Measurements from ENCODE around the gene KCTD18.

Gene KCTD18

DNA sequence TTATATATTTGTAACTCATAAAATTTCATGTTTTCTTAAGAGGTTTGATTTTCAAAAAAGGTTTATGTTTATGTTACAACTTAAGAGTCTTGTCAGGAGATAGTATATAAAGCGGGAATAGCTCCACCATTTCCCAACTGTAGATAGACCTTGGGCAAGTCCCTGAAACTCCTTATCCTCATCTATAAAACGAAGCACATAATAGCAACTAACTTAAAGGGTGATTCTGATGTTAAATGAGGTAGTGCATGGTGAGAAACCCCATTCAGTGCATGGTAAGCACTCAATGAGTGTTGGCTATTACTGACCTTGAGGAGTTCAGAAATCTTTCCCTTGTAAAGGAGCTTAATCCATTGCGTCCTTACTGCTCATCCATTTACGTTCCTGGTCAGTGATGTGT, 34.1 kb downstream of the KCTD18 start:
- no peak for TF ChIP-seq POLR2A (IDR thresholded peaks at IDR 0.05; ENCODE audit: low read length)
- no peak for TF ChIP-seq GATA1 (IDR thresholded peaks at IDR 0.05; ENCODE audit: low read depth, low read length)
- DNase-seq = no peak

DNA sequence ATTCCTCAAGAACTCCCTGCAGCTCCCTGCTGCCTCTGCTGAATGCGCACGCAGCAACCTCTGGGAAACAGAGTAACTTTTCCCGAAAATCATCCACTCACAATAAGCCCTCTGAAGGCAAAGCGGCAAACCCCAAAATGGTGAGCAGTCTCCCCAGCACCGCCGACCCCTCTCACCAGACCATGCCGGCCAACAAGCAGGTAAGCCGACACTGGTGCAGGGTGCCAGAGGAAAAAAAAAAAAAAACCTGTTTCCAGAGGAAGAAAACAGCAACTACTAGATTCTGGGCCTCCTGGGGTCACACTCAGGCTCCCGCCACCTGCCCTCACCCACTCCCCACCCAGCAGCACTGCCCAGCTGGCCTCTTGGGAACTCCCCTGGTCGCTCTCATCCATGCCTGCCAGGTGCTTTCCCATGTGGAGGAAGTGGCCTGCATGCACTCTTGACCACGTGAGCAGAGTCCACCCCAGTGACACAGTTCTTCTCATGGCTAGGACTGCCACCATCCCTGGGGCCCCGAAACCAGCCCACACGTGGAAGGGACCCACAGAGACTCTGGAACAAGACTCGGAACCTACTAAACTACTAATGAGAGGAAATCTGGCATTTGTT, 36.9 kb downstream of the KCTD18 start:
- TF ChIP-seq GATA1 (IDR thresholded peaks at IDR 0.05; ENCODE audit: low read depth, low read length) = no peak
- no peak for TF ChIP-seq POLR2A (IDR thresholded peaks at IDR 0.05; ENCODE audit: low read length)
- DNase-seq = no peak

DNA sequence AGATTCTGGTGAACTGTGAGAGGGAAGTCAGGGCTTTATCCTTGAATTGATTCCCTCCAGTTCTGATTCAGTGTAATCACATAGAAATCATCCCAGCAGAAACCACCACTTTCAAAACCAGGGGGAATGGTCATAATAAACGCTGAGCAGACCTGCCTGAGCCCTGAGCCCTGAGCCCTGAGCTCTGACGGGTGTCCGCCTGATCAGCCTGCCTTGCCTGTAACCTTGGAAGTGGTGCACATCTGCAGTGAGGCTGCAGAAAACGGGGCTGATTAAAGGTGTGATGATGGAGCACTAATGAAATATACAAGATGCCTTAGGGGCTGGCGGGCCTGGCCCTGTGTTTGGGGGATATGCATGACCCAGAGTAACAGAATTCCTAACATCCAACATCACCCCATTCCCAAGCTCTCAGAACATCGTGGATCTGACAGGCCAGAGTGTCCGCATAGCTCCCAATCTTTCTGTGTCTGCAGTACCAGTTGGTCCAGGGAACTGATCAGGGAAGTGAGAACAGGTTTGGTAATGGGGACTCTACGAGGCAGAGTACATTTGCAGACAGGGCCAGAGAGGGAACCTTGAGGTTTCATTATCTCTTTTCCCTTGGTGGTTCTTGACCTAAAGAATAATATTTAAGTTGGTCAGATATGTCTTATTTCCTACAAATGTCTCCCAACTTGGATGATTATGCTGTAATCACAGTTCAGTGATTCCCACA, 37.8 kb downstream of the KCTD18 start:
- no peak for TF ChIP-seq POLR2A (IDR thresholded peaks at IDR 0.05; ENCODE audit: low read length)
- TF ChIP-seq GATA1 (IDR thresholded peaks at IDR 0.05; ENCODE audit: low read depth, low read length) = no peak

DNA sequence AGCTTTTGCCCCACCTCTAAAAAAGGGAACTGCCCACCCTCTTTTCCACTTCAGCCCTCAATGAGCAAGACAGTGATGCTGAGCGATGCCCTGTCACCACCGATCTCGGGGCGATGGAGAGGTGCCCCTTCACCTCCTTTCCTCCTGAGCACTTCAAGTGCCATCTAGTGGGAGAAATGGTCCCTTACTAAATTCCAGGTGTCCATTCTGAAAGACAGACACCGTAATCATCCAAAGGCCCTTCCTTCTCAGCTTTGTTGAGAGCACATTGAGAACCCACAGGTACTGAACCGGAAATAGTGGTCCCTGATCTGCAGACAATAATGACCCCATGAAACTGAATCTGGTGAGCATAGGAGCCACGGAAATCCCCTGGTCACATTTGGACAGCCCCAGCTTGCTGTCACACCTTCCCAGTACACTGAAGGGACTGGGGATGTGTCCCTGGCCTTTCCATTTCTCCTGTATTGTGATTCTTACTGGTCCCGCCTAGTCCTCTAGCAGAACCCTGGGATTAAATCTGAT, 38.5 kb downstream of the KCTD18 start:
- no peak for TF ChIP-seq GATA1 (IDR thresholded peaks at IDR 0.05; ENCODE audit: low read depth, low read length)
- no peak for TF ChIP-seq POLR2A (IDR thresholded peaks at IDR 0.05; ENCODE audit: low read length)
- DNase-seq = peak; percentile 3 to 17

More for the DNA sequence above, 37.8 kb downstream of the KCTD18 start:
- no peak for DNase-seq

DNA sequence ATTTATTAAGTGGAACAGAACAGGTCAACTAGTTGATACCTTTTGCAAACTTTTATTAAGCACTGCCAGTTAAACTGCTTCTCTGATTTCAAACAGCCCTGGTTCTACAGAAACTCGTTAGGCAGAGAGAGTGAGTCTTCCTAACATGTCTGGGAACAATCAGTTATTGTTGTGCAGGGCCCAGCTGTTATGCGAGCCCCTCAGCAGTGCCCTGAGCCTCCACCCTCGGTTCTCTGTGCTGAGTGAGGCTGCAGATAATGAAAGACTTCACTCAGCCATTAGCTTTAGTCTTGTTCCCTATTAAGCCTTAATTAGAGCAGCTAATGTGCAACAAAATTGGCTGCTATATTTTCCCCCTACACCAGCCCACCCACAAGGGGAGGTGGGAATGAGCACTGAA, 39.6 kb downstream of the KCTD18 start:
- TF ChIP-seq GATA1 (IDR thresholded peaks at IDR 0.05; ENCODE audit: low read depth, low read length) (no peak), POLR2A (IDR thresholded peaks at IDR 0.05; ENCODE audit: low read length) (no peak)
- no peak for DNase-seq

DNA sequence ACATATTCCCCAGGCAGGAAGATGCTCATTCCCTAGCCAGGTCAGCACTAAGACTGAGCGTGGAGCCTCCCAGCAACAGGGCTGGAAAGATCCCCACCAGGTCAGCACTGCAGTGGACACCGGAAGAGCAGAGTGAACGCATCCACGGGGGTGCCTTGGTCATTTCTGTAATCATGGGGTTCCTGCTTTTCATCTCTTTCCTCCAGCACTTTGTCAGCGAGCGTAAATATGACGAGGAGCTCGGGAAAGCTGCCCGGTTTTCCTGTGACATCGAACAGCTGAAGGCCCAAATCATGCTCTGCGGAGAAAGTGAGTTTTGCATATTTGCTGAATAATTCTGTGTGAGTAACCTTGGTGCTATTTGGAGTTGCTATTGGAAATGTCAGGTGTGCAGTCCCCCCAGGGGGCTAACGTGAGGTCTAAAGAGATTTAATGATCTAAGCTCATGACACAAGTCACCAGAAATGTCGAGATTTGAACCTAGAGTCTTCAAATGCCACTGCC, 40.1 kb downstream of the KCTD18 start:
- no peak for DNase-seq
- TF ChIP-seq GATA1 (IDR thresholded peaks at IDR 0.05; ENCODE audit: low read depth, low read length) (no peak), POLR2A (IDR thresholded peaks at IDR 0.05; ENCODE audit: low read length) (no peak)

DNA sequence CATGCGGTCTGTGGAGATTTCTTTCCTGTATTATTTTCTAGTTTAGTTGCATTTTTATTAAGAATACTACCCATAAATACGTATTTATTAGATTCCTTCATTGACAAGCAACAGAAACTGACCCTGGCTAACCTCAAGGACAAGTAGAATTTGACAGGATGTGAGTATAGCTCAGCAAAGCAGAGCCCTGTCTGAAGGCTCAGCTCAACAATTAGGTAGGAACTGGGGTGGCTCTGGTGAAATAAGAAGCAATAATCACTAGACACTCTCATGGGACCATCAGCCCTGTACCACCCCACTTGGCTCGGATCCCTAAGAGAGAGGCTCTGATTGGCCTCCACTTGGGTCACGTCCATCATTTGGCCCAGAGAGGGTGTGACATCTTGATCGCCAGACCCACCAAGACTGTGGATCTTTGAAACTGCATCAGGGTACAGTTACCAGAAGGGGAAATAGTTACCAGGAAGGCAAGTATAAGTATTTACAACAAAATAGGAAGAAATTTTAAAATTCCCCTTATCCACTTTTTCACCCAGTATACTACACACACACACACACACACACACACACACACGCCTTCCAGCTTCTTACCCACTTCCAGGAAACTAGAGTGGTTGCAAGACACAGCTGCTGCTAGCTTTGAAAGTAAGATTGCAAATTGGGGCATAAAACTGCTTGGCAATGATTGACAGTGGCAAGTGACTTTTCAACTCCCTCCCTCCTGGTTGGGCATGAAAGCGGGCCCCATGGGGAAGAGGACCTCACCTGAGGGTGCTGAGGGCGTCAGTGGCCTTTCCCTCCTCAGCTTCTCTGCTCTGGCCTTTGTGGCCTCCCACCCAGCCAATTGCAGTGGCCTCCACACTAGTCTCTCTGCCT, 41.8 kb downstream of the KCTD18 start:
- no peak for DNase-seq
- TF ChIP-seq GATA1 (IDR thresholded peaks at IDR 0.05; ENCODE audit: low read depth, low read length) (no peak), POLR2A (IDR thresholded peaks at IDR 0.05; ENCODE audit: low read length) (no peak)

DNA sequence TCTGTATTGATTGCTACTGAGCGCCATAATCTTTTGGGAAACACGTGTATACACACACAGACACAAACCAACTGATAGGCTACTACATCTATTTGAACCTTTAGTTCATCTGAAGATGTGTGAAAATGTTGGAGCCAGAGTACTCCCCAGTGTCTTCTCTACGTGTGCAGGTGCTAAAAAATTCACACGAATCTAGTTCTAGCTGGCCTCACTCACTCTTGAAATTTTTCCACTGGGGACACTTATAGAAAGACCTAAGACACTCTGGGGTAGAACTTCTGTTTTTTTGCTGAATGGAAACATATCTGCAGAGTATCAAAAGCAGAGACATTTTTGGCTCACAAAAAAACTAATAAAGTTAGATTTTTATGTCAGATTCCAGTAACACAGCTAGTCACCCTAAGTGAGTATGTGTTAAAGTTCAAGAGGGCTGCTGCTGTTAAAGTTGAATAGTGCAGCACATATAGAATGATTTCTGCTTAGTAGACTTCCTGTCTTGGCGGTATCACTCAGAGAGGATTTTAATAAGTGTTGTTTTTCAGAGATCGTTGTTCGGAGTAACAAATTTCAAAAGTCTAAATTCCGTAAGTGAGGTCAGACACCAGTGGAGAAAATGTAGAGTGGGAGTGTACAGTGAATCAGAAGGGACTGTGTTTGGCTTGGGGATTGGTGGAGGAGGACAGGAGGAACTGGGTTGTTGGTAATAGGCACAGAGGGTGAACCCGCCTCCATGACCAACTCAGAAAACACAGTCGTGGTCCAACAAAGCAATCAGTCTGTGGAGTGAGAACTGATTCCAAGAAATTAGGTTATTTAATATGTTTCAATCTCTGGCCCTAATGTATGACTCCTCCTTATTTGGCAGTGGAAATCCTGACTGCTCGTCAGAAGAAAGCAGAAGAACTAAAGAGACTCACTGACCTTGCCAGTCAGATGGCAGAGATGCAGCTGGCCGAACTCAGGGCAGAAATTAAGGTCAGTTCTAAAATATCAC, 43.1 kb downstream of the KCTD18 start:
- DNase-seq = no peak
- no peak for TF ChIP-seq GATA1 (IDR thresholded peaks at IDR 0.05; ENCODE audit: low read depth, low read length)
- TF ChIP-seq POLR2A (IDR thresholded peaks at IDR 0.05; ENCODE audit: low read length) = no peak

DNA sequence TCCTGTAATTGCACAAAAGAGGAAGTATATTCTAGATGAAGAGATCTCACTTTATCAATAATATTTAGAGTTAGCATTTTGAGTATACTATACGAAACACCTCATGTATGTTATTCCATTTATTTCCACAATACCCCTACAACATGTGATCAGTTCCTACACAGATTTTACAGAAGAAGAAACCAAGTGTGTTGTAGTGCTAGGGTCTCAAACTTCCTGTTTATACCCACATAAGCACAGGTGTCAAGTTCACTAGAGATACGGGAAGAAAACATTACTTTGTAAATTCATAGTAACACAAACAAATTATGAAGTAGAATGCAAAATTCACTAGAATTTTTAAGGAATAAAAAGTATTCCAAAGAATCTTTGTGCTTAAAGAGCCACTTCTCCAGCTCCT, 46.4 kb downstream of the KCTD18 start:
- no peak for TF ChIP-seq GATA1 (IDR thresholded peaks at IDR 0.05; ENCODE audit: low read depth, low read length)
- TF ChIP-seq POLR2A (IDR thresholded peaks at IDR 0.05; ENCODE audit: low read length) = no peak
- DNase-seq = no peak

DNA sequence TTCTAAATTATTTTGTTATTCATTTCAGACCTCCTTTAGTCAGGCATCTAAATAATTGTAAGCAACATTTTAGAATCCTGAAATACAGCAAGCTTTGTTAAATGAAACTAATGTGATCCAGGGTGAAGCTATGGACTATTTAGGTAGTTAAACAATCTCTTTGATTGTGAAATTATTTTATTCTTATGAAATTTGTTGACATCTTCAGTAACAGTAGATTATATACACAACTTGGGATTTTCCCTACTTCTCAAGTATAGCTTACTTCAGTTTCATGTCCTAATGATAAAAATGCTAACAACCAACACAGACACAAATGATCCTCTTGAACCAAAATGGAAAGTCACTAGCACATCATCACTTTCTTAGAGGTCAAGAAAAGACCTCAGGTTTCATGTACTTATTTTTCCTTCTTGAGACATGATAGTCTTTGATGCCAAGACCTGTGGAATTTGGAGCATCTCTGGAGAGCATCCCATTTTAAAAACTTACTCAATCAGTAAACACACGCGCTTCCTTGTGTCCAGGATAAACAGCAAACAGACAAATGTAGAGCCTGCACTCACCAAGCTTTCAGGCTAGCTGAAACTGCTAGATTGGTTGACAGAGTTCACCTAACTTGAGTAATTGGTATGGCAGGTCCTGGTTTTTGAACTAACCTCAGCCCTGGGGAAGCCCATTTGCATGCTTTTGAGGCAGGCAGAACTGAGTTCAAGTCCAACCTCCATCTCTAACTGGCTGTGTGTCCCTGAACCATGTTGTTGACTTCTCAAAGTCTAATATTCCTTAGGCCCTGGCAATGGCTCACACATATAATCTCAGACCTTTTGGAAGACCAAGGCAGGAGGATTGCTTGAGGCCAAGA, 47.8 kb downstream of the KCTD18 start:
- no peak for DNase-seq

DNA sequence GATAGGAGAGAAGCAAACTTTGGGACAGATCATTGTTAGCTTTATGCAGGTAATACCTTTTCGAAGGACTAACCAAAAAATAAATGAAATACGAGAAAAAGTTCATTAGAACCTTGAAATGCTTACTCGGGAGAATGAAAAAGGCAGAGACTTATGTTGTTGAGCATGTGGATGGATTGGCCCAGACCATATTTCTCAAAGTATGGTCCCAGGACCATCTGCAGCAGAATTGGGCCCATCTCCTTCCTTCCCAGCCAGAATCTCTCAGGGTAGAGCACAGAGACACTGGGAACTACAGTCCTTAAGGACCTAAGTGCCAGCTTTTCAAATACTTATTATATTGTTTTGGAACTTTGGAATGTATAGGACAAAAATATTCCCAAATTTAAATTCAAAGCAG, 50.8 kb downstream of the KCTD18 start:
- DNase-seq = no peak
- TF ChIP-seq GATA1 (IDR thresholded peaks at IDR 0.05; ENCODE audit: low read depth, low read length) = no peak
- no peak for TF ChIP-seq POLR2A (IDR thresholded peaks at IDR 0.05; ENCODE audit: low read length)

More for the DNA sequence above, 47.8 kb downstream of the KCTD18 start:
- TF ChIP-seq GATA1 (IDR thresholded peaks at IDR 0.05; ENCODE audit: low read depth, low read length) = no peak
- TF ChIP-seq POLR2A (IDR thresholded peaks at IDR 0.05; ENCODE audit: low read length) = no peak

DNA sequence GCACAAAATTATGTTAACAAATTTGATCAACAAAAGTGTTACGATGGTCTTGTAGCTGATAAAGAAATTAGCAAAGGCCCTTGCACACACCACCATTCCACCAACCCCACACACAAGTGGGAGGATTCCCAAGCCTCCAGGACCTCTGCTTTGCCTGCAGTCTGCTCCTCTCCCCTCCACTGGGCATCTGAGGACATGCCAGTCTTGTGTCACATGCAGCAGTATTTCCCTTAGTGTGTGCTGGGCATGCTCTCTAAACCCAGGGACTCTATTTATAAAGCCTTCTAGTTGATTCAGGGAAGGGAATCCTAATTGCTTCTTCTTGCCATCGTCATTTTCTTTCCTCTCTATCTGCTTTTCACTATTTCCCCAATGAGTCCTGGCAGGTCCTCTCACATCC, 53.3 kb downstream of the KCTD18 start:
- TF ChIP-seq POLR2A (IDR thresholded peaks at IDR 0.05; ENCODE audit: low read length) (no peak), GATA1 (IDR thresholded peaks at IDR 0.05; ENCODE audit: low read depth, low read length) (no peak)
- no peak for DNase-seq

Data from erythroblast (primary cell).